Liver (tissue), 3 donors: ENCODE results near the gene RNPC3.

Source experiments
- ATF3 ChIP-seq: IDR thresholded peaks from 2 replicates; pipeline ENCODE4 v1.6.1; 2016; ENCODE audit warnings: antibody characterized with exemption
- CTCF ChIP-seq: fragments of 150-350 bp; IDR thresholded peaks from 2 replicates; pipeline ENCODE4 v1.5.1; 2017; ENCODE audit warnings: improper control_type of control experiment, low read depth, low read length; ENCODE audit not compliant: missing input control
- GABPA ChIP-seq, 2 donors: IDR thresholded peaks in 1 of 2; conservative IDR thresholded peaks in 1 of 2; 2 replicates each; pipeline ENCODE4 v1.6.1; 2016; ENCODE audit warnings: antibody characterized with exemption in 2 of 2, mild to moderate bottlenecking in 1 of 2, moderate library complexity in 1 of 2
- HNF4A ChIP-seq, 2 donors: conservative IDR thresholded peaks; 2 replicates each; pipeline ENCODE4 v1.6.1; 2016; ENCODE audit warnings: antibody characterized with exemption in 2 of 2, mild to moderate bottlenecking in 2 of 2
- MAX ChIP-seq: IDR thresholded peaks from 2 replicates; pipeline ENCODE4 v1.6.1; 2016; ENCODE audit warnings: antibody characterized with exemption
- RAD21 ChIP-seq, 2 donors: IDR thresholded peaks; 2 replicates each; pipeline ENCODE4 v1.6.1; 2016; ENCODE audit warnings: antibody characterized with exemption in 2 of 2, mild to moderate bottlenecking in 2 of 2
- REST ChIP-seq: IDR thresholded peaks from 2 replicates; pipeline ENCODE4 v1.6.1; 2016; ENCODE audit warnings: antibody characterized with exemption, mild to moderate bottlenecking
- RXRA ChIP-seq, 2 donors: IDR thresholded peaks; 2 replicates each; pipeline ENCODE4 v1.6.1; 2017 to 2018; ENCODE audit warnings: antibody characterized with exemption in 2 of 2, mild to moderate bottlenecking in 1 of 2
- SP1 ChIP-seq: IDR thresholded peaks from 2 replicates; pipeline ENCODE4 v1.6.1; 2018; ENCODE audit warnings: antibody characterized with exemption, mild to moderate bottlenecking
- TAF1 ChIP-seq: conservative IDR thresholded peaks from 2 replicates; pipeline ENCODE4 v1.6.1; 2016; ENCODE audit warnings: antibody characterized with exemption, mild to moderate bottlenecking
- YY1 ChIP-seq: IDR thresholded peaks from 2 replicates; pipeline ENCODE4 v1.6.1; 2016; ENCODE audit warnings: antibody characterized with exemption, mild to moderate bottlenecking
- donor health status: healthy.
- donor health status: healthy.

GRCh38 chr1:103525607-103526507 is at the start of gene RNPC3:
- no peak for TF ChIP-seq ATF3
- TF ChIP-seq CTCF: no peak
- peak in 1 of 2 donors; percentile 39 for TF ChIP-seq RAD21 (IDR thresholded peaks at IDR 0.05)
- peak; percentile 88 for TF ChIP-seq YY1
- TF ChIP-seq MAX: peak; percentile 48
- no peak for TF ChIP-seq HNF4A (conservative IDR thresholded peaks at IDR 0.05)
- TF ChIP-seq GABPA (IDR thresholded peaks at IDR 0.05 in 1 of 2, conservative IDR thresholded peaks at IDR 0.05 in 1 of 2): peak in 1 of 2 donors; percentile 52
- TF ChIP-seq REST: peak; percentile 67
- TF ChIP-seq SP1: peak; percentile 15
- TF ChIP-seq TAF1: no peak
- TF ChIP-seq RXRA (IDR thresholded peaks at IDR 0.05): no peak
